Upper lobe of right lung (tissue), 1 donor: Measurements from ENCODE around the gene TEAD4. TPM values are rescaled to one million over a fixed set of nuclear protein-coding genes. Genes with fewer than 3 reads are reported as not detected.

Experiments used
- ATAC-seq: fragments of 200-7000 bp; cut with Tn5 transposase; one replicate; pipeline ENCODE4 v1.9.1; 2020; ENCODE audit warnings: mild to moderate bottlenecking, moderate library complexity
- DNase-seq: peaks from one replicate; pipeline ENCODE4 v3.0.0-alpha.2; 2020
- H3K27ac ChIP-seq: fragments of 200-600 bp; one replicate; pipeline ENCODE4 v1.8.0; 2022
- H3K27me3 ChIP-seq: fragments of 200-600 bp; one replicate; pipeline ENCODE4 v1.8.0; 2022; ENCODE audit warnings: mild to moderate bottlenecking
- H3K36me3 ChIP-seq: fragments of 200-600 bp; one replicate; pipeline ENCODE4 v1.8.0; 2022
- H3K4me1 ChIP-seq: fragments of 200-600 bp; one replicate; pipeline ENCODE4 v1.8.0; 2022
- H3K4me3 ChIP-seq: fragments of 200-600 bp; one replicate; pipeline ENCODE4 v1.8.0; 2022; ENCODE audit warnings: mild to moderate bottlenecking
- H3K9me3 ChIP-seq: fragments of 200-600 bp; one replicate; pipeline ENCODE4 v1.8.0; 2022
- intact Hi-C: fragments of 100-400 bp; cut with DNase I; formaldehyde crosslinking; loops from one replicate; pipeline ENCODE4 v1.11.0; 2022
- total RNA-seq: library from RNA; stranded (reverse); fragmentation: NEBNext Ultra II Directional; extraction: Animal tissue kit (Norgen Biotek cat#: 25700); gene quantifications from one replicate; pipeline ENCODE4 v1.2.1, GENCODE V29; 2021
- TF ChIP-seq, protein P1 (sequence below): fragments of 200-600 bp; IDR thresholded peaks from one replicate; pipeline ENCODE4 v1.8.0; 2022; ENCODE audit warnings: antibody characterized with exemption
- donor health status: DM: no; HTN: yes; CAD: no; lungs with severe emphysema.

Gene TEAD4
- total RNA-seq, 1 donor from 2014 or later = 42.5 TPM

DNA sequence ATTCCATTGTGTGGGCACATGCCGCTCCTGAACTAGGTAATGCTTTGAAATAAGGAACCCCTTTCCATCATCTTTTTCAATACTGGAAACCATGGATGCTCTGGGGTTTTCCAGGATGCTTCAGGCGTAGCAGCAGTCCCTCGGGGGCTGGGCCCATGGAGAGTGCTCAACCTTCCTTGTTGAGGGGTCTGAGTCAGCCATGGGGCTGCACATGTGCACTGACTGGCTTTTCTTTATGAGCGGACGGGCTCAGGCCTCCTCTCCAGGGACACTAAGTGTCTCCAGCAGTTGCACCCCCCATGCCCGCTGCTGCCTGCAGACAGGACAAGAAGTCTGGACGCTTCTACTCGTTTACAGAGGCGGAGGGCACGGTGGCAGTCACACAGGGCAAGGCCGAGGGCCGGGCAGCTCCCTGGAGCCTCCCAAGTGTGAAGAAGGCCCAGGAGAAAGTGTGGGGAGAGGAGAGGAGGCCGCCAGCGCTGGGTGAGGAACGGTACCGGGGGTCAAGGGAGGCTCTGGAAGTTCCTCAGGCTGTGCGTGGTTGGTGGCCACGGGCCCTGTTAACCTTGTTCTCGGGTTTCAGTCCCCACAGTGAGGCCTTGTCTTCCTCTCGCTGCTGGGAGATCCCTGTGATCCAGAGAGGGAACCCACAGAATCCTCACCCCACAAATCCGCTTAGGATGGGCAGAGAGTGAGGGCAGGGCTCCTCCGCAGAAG is 51.2 kb downstream of the TEAD4 start:
- TF ChIP-seq, protein P1, sequence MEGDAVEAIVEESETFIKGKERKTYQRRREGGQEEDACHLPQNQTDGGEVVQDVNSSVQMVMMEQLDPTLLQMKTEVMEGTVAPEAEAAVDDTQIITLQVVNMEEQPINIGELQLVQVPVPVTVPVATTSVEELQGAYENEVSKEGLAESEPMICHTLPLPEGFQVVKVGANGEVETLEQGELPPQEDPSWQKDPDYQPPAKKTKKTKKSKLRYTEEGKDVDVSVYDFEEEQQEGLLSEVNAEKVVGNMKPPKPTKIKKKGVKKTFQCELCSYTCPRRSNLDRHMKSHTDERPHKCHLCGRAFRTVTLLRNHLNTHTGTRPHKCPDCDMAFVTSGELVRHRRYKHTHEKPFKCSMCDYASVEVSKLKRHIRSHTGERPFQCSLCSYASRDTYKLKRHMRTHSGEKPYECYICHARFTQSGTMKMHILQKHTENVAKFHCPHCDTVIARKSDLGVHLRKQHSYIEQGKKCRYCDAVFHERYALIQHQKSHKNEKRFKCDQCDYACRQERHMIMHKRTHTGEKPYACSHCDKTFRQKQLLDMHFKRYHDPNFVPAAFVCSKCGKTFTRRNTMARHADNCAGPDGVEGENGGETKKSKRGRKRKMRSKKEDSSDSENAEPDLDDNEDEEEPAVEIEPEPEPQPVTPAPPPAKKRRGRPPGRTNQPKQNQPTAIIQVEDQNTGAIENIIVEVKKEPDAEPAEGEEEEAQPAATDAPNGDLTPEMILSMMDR = no peak
- peaks cover 15% of the 10 kb centered on the region for H3K4me1 ChIP-seq
- no peaks in the 10 kb centered on the region for H3K27me3 ChIP-seq
- H3K4me3 ChIP-seq = no peak overlapping the region
- H3K27ac ChIP-seq = no peak overlapping the region
- H3K9me3 ChIP-seq = no peaks in the 10 kb centered on the region
- H3K36me3 ChIP-seq = no peaks in the 10 kb centered on the region
- ATAC-seq = no peak
- intact Hi-C loops = no loop called here
- no peak for DNase-seq

DNA sequence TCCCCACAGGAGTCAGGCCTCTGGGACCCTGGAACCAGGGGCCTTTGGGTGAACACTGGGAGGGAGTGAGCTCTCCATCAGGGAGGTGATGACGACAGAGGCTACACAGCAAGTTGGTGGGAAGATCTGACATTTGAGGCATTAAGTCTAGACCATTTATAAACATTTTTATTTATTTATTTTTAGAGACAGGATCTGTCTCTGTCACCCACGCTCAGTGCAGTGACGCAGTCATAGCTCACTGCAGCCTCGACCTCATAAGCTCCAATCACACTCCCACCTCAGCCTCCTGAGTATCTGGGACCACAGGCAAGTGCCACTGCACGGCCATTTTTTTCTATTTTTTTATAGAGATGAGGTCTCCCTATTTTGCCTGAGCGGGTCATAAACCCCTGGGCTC is 53.6 kb downstream of the TEAD4 start:
- Histone ChIP-seq H3K36me3 (no peaks in the 10 kb centered on the region), H3K4me1 (peaks cover 15% of the 10 kb centered on the region), H3K4me3 (no peak overlapping the region), H3K27me3 (no peaks in the 10 kb centered on the region), H3K9me3 (no peaks in the 10 kb centered on the region), H3K27ac (no peak overlapping the region)
- no peak for DNase-seq
- TF ChIP-seq, protein P1 = no peak
- ATAC-seq = no peak
- intact Hi-C loops = no loop called here

DNA sequence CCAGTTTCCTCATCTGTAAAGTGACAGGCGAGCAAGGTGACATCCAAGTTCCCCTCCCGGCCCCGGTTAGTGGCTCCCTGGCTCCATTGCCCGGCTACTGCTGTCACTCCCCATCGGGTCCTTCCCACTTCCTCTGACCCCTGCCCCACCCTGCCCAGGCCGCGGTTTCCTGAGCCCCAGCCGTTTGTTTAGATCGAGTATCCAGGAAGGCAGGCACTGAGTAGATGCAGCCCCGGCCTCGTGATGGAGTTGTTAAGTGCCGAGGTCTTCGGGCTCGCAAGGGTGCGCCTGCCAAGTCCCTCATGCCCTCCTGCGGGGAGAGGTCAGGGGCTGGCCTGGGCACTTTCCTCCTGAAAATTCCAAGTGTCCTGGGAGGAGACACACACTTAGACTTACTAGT is 55.4 kb downstream of the TEAD4 start:
- no peaks in the 10 kb centered on the region for H3K9me3 ChIP-seq
- H3K27ac ChIP-seq = no peak overlapping the region
- no peaks in the 10 kb centered on the region for H3K36me3 ChIP-seq
- TF ChIP-seq, protein P1 = no peak
- H3K27me3 ChIP-seq = no peaks in the 10 kb centered on the region
- ATAC-seq = peak; percentile 46
- DNase-seq = no peak
- peaks cover 15% of the 10 kb centered on the region for H3K4me1 ChIP-seq
- intact Hi-C loops = no loop called here
- H3K4me3 ChIP-seq = no peak overlapping the region

DNA sequence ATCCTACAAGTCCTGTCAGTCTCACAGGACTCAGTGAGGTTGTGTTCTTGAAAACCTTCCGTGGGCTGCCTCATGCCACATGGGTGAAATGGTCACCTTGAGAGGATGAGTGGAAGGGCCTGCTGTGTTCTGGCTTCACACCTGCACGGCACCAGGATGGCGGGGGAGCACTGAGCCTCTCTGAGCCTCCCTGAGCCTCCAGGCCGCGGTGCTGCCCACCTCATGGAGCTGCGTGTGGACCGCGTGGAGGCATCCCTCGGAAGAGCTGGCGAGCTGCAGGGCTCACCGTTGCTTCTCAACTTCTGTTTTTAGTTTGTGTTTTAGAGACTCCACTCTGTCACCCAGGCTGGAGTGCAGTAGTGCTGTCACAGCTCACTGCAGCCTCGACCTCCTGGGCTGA is 56.2 kb downstream of the TEAD4 start:
- Histone ChIP-seq H3K27me3 (no peaks in the 10 kb centered on the region), H3K4me1 (peaks cover 15% of the 10 kb centered on the region), H3K27ac (no peak overlapping the region), H3K4me3 (no peak overlapping the region), H3K36me3 (no peaks in the 10 kb centered on the region), H3K9me3 (no peaks in the 10 kb centered on the region)
- ATAC-seq = no peak
- TF ChIP-seq, protein P1 = no peak
- intact Hi-C loops = no loop called here
- DNase-seq = no peak

DNA sequence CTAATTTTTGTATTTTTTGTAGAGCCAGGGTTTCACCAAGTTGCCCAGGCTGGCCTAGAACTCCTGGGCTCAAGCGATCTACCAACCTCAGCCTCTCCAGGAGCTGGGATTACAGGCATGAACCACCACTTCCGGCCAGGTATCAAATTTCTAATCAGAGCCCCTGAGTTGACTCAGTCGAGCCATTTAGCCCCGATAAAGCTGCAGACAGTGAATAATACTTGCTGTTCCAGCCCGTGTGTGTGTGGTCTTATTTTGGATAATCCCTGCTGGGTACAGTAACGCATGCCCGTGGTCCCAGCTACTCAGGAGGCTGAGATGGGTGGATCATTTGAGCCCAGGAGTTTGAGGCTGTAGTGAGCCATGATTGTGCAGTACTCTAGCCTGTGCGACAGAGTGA is 57.0 kb downstream of the TEAD4 start:
- TF ChIP-seq, protein P1 = no peak
- Histone ChIP-seq H3K9me3 (no peaks in the 10 kb centered on the region), H3K36me3 (no peaks in the 10 kb centered on the region), H3K4me3 (no peak overlapping the region), H3K4me1 (peaks cover 15% of the 10 kb centered on the region), H3K27me3 (no peaks in the 10 kb centered on the region), H3K27ac (no peak overlapping the region)
- no peak for DNase-seq
- ATAC-seq = no peak
- intact Hi-C loops = no loop called here

DNA sequence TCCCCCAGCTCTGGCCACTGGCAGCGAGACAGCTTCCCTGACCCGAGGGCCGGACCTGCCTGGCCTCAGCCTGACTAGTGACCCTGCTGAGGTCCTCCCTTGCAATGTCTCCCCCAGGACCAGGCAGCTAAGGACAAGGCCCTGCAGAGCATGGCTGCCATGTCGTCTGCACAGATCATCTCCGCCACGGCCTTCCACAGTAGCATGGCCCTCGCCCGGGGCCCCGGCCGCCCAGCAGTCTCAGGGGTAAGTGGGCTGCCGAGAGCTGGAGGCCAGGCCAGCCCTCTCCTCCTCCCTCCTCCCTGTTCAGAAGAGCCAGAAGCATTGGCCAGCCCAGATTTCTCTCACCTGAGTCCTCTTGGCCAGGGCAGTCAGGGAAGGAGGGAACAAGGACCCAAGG is 58.1 kb downstream of the TEAD4 start:
- H3K27ac ChIP-seq = no peak overlapping the region
- TF ChIP-seq, protein P1 = no peak
- peaks cover 11% of the 10 kb centered on the region for H3K4me1 ChIP-seq
- H3K4me3 ChIP-seq = no peak overlapping the region
- H3K27me3 ChIP-seq = no peaks in the 10 kb centered on the region
- intact Hi-C loops = no loop called here
- H3K36me3 ChIP-seq = peaks cover 8% of the 10 kb centered on the region
- DNase-seq (no peak), ATAC-seq (no peak)
- H3K9me3 ChIP-seq = no peaks in the 10 kb centered on the region
